ENCODE results near the gene S100P. TPM values are rescaled to one million over a fixed set of nuclear protein-coding genes. Genes with fewer than 3 reads are reported as not detected.
"Not testable (repeated sequence)": the region's sequence is repeated elsewhere in the genome, so short reads cannot be mapped to it uniquely, and the experiment has no call there.

The S100P gene
- total RNA-seq, 1 donor from 2014 or later, result 16.1 TPM

GRCh38 chr4:6720202-6720699 is 26.6 kb downstream of the S100P start:
- no peak overlapping the region for H3K27ac ChIP-seq
- H3K27me3 ChIP-seq (ENCODE audit: low read depth), result no peaks in the 10 kb centered on the region
- H3K4me1 ChIP-seq, result peaks cover 19% of the 10 kb centered on the region
- intact Hi-C loops (cut with DNase I), result no loop called here
- H3K36me3 ChIP-seq, result no peaks in the 10 kb centered on the region
- H3K4me3 ChIP-seq, result no peak overlapping the region
- H3K9me3 ChIP-seq, result no peaks in the 10 kb centered on the region
- DNase-seq (peak; percentile 85), ATAC-seq (peak; percentile 74 to 77)
- TF ChIP-seq, protein P1, sequence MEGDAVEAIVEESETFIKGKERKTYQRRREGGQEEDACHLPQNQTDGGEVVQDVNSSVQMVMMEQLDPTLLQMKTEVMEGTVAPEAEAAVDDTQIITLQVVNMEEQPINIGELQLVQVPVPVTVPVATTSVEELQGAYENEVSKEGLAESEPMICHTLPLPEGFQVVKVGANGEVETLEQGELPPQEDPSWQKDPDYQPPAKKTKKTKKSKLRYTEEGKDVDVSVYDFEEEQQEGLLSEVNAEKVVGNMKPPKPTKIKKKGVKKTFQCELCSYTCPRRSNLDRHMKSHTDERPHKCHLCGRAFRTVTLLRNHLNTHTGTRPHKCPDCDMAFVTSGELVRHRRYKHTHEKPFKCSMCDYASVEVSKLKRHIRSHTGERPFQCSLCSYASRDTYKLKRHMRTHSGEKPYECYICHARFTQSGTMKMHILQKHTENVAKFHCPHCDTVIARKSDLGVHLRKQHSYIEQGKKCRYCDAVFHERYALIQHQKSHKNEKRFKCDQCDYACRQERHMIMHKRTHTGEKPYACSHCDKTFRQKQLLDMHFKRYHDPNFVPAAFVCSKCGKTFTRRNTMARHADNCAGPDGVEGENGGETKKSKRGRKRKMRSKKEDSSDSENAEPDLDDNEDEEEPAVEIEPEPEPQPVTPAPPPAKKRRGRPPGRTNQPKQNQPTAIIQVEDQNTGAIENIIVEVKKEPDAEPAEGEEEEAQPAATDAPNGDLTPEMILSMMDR (IDR thresholded peaks at IDR 0.05), result peak; percentile 93

GRCh38 chr4:6721121-6721520 is 27.4 kb downstream of the S100P start:
- no peak for ATAC-seq
- DNase-seq, result no peak
- Histone ChIP-seq H3K9me3 (no peaks in the 10 kb centered on the region), H3K27ac (no peak overlapping the region), H3K27me3 (ENCODE audit: low read depth) (no peaks in the 10 kb centered on the region), H3K4me1 (peaks cover 19% of the 10 kb centered on the region), H3K36me3 (no peaks in the 10 kb centered on the region), H3K4me3 (no peak overlapping the region)
- intact Hi-C loops (cut with DNase I), result no loop called here
- TF ChIP-seq, protein P1 (IDR thresholded peaks at IDR 0.05), result no peak

- no peaks in the 10 kb centered on the region for H3K9me3 ChIP-seq
- intact Hi-C loops (cut with DNase I), result no loop called here
- DNase-seq (no peak), ATAC-seq (no peak)
- H3K27me3 ChIP-seq (ENCODE audit: low read depth), result no peaks in the 10 kb centered on the region
- H3K36me3 ChIP-seq, result no peaks in the 10 kb centered on the region
- no peak overlapping the region for H3K4me3 ChIP-seq
- H3K27ac ChIP-seq, result no peak overlapping the region
- TF ChIP-seq, protein P1 (IDR thresholded peaks at IDR 0.05), result no peak
- peaks cover 8% of the 10 kb centered on the region for H3K4me1 ChIP-seq
These were observed 29.2 kb downstream of the S100P start for GRCh38 chr4:6722891-6723290.

DNA sequence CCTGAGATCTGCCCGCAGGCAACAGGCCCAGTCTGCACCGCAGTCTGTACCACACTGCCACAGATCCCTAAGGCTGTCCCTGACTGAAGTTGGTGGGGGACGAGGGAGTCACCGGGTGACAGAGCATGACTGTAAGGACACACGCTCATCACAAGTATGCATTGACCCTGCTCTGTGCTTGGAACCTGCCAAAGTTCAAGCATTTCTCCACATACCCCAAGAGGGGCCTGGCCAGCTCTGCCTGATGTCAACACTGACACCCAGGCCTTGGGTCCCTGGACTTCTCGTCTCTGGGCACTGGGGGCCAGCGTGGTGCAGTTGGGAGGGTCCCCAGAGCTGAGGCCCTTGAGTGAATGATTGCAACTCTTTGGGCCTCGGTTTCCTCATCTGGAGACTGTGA is 30.2 kb downstream of the S100P start:
- H3K9me3 ChIP-seq, result no peaks in the 10 kb centered on the region
- no peaks in the 10 kb centered on the region for H3K36me3 ChIP-seq
- DNase-seq (no peak), ATAC-seq (no peak)
- H3K27me3 ChIP-seq (ENCODE audit: low read depth), result no peaks in the 10 kb centered on the region
- peaks cover 6% of the 10 kb centered on the region for H3K4me1 ChIP-seq
- no peak overlapping the region for H3K27ac ChIP-seq
- TF ChIP-seq, protein P1 (IDR thresholded peaks at IDR 0.05), result no peak
- H3K4me3 ChIP-seq, result no peak overlapping the region
- intact Hi-C loops (cut with DNase I), result no loop called here

GRCh38 chr4:6724421-6725111 is 30.9 kb downstream of the S100P start:
- Histone ChIP-seq H3K4me3 (no peak overlapping the region), H3K27me3 (ENCODE audit: low read depth) (no peaks in the 10 kb centered on the region), H3K9me3 (no peaks in the 10 kb centered on the region), H3K4me1 (peaks cover 6% of the 10 kb centered on the region), H3K36me3 (no peaks in the 10 kb centered on the region), H3K27ac (no peak overlapping the region)
- no peak for ATAC-seq
- TF ChIP-seq, protein P1 (IDR thresholded peaks at IDR 0.05), result no peak
- intact Hi-C loops (cut with DNase I), result no loop called here
- no peak for DNase-seq

DNA sequence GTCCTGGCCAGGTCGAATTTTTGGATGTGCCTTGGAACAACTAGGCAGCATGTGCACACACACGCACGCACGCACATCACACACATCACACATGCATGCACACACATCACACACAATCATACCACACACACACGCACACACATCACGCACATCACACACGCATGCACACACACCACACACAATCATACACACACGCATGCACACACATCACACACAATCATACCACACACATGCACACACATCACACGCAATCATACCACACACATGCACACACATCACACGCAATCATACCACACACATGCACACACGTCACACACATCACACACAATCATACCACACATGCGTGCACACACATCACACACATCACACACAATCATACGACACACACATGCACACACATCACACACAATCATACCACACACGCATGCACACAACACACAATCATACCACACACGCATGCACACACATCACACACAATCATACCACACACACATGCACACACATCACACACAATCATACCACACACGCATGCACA is 31.8 kb downstream of the S100P start:
- intact Hi-C loops (cut with DNase I); DNase-seq; H3K27ac ChIP-seq; H3K36me3 ChIP-seq; H3K27me3 ChIP-seq (ENCODE audit: low read depth); H3K9me3 ChIP-seq; H3K4me3 ChIP-seq; H3K4me1 ChIP-seq; ATAC-seq: not testable (repeated sequence)
